PC-3 (cell line): ENCODE data around the gene TAF3. TPM values are rescaled to one million over a fixed set of nuclear protein-coding genes. Genes with fewer than 3 reads are reported as not detected.

Experiments
- ATAC-seq: fragments of 200-7000 bp; cut with Tn5 transposase; 2 replicates; pipeline ENCODE4 v1.9.1; 2020; ENCODE audit warnings: mild to moderate bottlenecking, moderate library complexity
- BruUV-seq: library from RNA; stranded (reverse); fragments of 400-500 nt; replicated peaks from 2 replicates; lab custom pipeline; 2021; lab: Mats Ljungman, UMichigan
- CTCF ChIA-PET: fragments of 300-600 bp; sonication (Branson Sonifier 250); formaldehyde crosslinking; loops from one replicate; lab custom pipeline; 2022; ENCODE audit warnings: antibody characterized with exemption; lab: Charles Lee
- POLR2A ChIA-PET: fragments of 300-600 bp; sonication (Branson Sonifier 250); formaldehyde crosslinking; loops from one replicate; lab custom pipeline; 2022; ENCODE audit warnings: antibody characterized with exemption; ENCODE audit not compliant: unreplicated experiment; lab: Charles Lee
- DNase-seq: peaks from one replicate; pipeline ENCODE4 v3.0.0-alpha.2; 2015
- H2AFZ ChIP-seq: fragments of 300-600 bp; sonication (generic); 2 replicates; pipeline ENCODE4 v1.6.0; 2016; ENCODE audit warnings: antibody characterized with exemption, low read length
- H3F3A ChIP-seq: fragments of 300-600 bp; sonication (generic); one replicate; pipeline ENCODE4 v1.6.0; 2017; ENCODE audit warnings: antibody characterized with exemption, low read length, control low read depth, mild to moderate bottlenecking; ENCODE audit not compliant: unreplicated experiment
- H3K27ac ChIP-seq: fragments of 300-600 bp; sonication (generic); 2 replicates; pipeline ENCODE4 v1.5.1; 2016; ENCODE audit warnings: mild to moderate bottlenecking, low read length
- H3K27me3 ChIP-seq: fragments of 300-600 bp; sonication (generic); 2 replicates; pipeline ENCODE4 v1.6.1; 2016; ENCODE audit warnings: low read length, mixed read lengths
- H3K36me3 ChIP-seq: fragments of 300-600 bp; sonication (generic); 2 replicates; pipeline ENCODE4 v1.6.1; 2016; ENCODE audit warnings: low read depth, mixed run types, low read length, mixed read lengths
- H3K4me1 ChIP-seq: fragments of 300-600 bp; sonication (generic); 2 replicates; pipeline ENCODE4 v1.5.1; 2016; ENCODE audit warnings: low read length; ENCODE audit not compliant: insufficient read depth
- H3K4me2 ChIP-seq: fragments of 300-600 bp; sonication (generic); 2 replicates; pipeline ENCODE4 v1.6.0; 2016; ENCODE audit warnings: low read length
- H3K4me3 ChIP-seq: fragments of 300-600 bp; sonication (generic); 2 replicates; pipeline ENCODE4 v1.5.1; 2016; ENCODE audit warnings: mild to moderate bottlenecking, low read length, mixed read lengths
- H3K79me2 ChIP-seq: fragments of 300-600 bp; sonication (generic); 2 replicates; pipeline ENCODE4 v1.6.1; 2017; ENCODE audit warnings: low read length, mixed read lengths
- H3K9ac ChIP-seq: fragments of 300-600 bp; sonication (generic); 2 replicates; pipeline ENCODE4 v1.6.0; 2016; ENCODE audit warnings: mild to moderate bottlenecking, low read length
- H3K9me2 ChIP-seq: fragments of 300-600 bp; sonication (generic); replicated peaks from 2 replicates; pipeline ENCODE4 v1.6.1; 2016; ENCODE audit warnings: mixed run types, low read length, mixed read lengths
- H3K9me3 ChIP-seq: fragments of 300-600 bp; sonication (generic); 2 replicates; pipeline ENCODE4 v1.6.1; 2016; ENCODE audit warnings: low read length, mixed read lengths
- H4K20me1 ChIP-seq: fragments of 300-600 bp; sonication (generic); 2 replicates; pipeline ENCODE4 v1.6.1; 2016; ENCODE audit warnings: low read length, mixed read lengths
- EZH2 ChIP-seq: fragments of 300-600 bp; sonication (generic); IDR thresholded peaks from one replicate; pipeline ENCODE4 v1.6.1; 2017; ENCODE audit warnings: antibody characterized with exemption, mild to moderate bottlenecking, low read length; ENCODE audit not compliant: unreplicated experiment
- EZH2phosphoT487 ChIP-seq: fragments of 300-600 bp; sonication (generic); IDR thresholded peaks from 2 replicates; pipeline ENCODE4 v1.6.1; 2018; ENCODE audit warnings: mild to moderate bottlenecking, antibody characterized with exemption, low read length, borderline replicate concordance
- intact Hi-C: fragments of 100-400 bp; cut with micrococcal nuclease; formaldehyde crosslinking; loops from 2 replicates; pipeline ENCODE4 v1.9.0; 2023
- total RNA-seq: library from RNA; depleted of rRNA; stranded (reverse); fragments of >200 nt; gene quantifications from 2 replicates; pipeline ENCODE4 v1.2.3, GENCODE V29; 2014
- TF ChIP-seq, protein P1 (sequence below): fragments of 300-600 bp; sonication (generic); conservative IDR thresholded peaks from 2 replicates; pipeline ENCODE4 v1.5.1; 2017; ENCODE audit warnings: antibody characterized with exemption, low read depth, mild to moderate bottlenecking, low read length

Gene TAF3
- total RNA-seq, 1 experiment from 2014 or later = 2.0 TPM

DNA sequence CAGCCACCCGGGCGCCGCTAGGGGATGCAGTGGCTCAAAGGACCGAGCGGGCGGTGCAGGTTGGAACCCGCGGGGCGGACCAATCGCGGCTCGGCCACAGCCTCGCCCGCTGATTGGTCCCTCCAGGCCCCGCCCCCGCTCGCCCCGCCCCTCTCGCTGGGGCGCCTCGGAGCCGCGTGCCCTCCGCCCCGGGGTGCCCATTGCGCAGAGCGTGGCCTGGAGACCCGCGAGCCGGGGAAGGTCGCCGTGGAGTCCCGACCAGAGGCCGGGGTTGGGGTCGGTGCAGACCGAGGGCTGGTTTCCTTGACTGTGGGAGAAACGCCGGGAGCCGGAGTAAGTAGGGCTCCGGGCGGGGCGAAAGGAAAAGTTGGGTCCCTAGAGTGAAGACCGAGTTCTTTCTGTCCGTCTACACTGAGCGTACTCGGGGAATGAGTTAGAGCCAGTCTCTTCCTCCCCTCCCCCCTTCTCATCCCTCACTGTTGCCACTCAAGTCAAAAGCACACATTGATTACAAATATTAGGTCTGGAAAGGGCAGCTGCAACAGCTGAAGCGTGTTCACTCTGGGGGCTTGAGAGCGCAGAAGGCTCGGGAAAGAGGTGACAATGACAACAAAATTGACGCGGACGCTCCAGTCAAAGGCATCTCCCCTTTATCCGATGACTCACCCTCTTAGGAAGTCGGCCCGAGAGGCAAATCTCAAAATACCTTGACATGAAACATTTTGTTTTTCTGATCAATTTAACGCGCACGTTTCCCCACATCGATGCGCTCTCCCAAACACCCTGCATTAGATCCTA lies 235.3 kb downstream of the TAF3 start:
- CTCF ChIA-PET = no interaction called here
- no peaks in the 10 kb centered on the region for H3K9me3 ChIP-seq
- ATAC-seq (peak; percentile 75), DNase-seq (peak; percentile 76)
- no peaks in the 10 kb centered on the region for H3K27me3 ChIP-seq
- peak overlapping the region; percentile 73 for H3K27ac ChIP-seq
- H3K79me2 ChIP-seq = peaks cover 31% of the 10 kb centered on the region
- intact Hi-C loops = loop anchor here (1.0 to 10.0 kb wide), 6 partner anchors 105 to 420 kb away; no protein-coding TSS in a partner anchor
- H3K9me2 ChIP-seq = no peaks in the 10 kb centered on the region
- H3K9ac ChIP-seq = peak overlapping the region; percentile 77
- POLR2A ChIA-PET = interaction anchor here (0.7 kb wide), 1 partner anchor 375 kb away, joined by 10 read pairs; no protein-coding TSS in a partner anchor
- H3K4me2 ChIP-seq = peak overlapping the region; percentile 93
- no peaks in the 10 kb centered on the region for H4K20me1 ChIP-seq
- H2AFZ ChIP-seq = peak overlapping the region; percentile 84
- no peaks in the 10 kb centered on the region for H3F3A ChIP-seq
- no peak for TF ChIP-seq EZH2phosphoT487
- TF ChIP-seq EZH2 = no peak
- TF ChIP-seq, protein P1, sequence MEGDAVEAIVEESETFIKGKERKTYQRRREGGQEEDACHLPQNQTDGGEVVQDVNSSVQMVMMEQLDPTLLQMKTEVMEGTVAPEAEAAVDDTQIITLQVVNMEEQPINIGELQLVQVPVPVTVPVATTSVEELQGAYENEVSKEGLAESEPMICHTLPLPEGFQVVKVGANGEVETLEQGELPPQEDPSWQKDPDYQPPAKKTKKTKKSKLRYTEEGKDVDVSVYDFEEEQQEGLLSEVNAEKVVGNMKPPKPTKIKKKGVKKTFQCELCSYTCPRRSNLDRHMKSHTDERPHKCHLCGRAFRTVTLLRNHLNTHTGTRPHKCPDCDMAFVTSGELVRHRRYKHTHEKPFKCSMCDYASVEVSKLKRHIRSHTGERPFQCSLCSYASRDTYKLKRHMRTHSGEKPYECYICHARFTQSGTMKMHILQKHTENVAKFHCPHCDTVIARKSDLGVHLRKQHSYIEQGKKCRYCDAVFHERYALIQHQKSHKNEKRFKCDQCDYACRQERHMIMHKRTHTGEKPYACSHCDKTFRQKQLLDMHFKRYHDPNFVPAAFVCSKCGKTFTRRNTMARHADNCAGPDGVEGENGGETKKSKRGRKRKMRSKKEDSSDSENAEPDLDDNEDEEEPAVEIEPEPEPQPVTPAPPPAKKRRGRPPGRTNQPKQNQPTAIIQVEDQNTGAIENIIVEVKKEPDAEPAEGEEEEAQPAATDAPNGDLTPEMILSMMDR = no peak; the same call in 1 of the 2 replicates
- no peaks in the 10 kb centered on the region for H3K36me3 ChIP-seq
- BruUV-seq = TSS peak; percentile 87
- peaks cover 4% of the 10 kb centered on the region; the same call in 1 of the 2 replicates for H3K4me1 ChIP-seq
- H3K4me3 ChIP-seq = peak overlapping the region; percentile 74

DNA sequence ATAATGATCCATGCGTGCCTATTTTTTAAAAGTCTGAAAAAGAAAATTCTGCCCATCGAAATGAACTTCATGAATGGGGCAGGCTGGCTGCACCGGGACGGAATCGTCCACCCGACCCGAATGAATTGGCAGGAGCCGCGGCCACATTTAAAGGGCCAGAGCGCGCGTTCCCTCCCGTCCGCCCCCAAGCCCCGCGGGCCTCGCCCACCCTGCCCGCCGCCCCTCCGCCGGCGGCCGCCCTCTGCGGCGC lies 235.9 kb downstream of the TAF3 start:
- no peaks in the 10 kb centered on the region for H3K9me2 ChIP-seq
- TF ChIP-seq EZH2phosphoT487 (no peak), EZH2 (no peak)
- TF ChIP-seq, protein P1 = no peak
- H3K79me2 ChIP-seq = peaks cover 31% of the 10 kb centered on the region
- POLR2A ChIA-PET = interaction anchor here (0.7 kb wide), 1 partner anchor 374 kb away, joined by 10 read pairs; no protein-coding TSS in a partner anchor
- CTCF ChIA-PET = no interaction called here
- no peaks in the 10 kb centered on the region for H3K9me3 ChIP-seq
- H3K4me1 ChIP-seq = peaks cover 4% of the 10 kb centered on the region; the same call in 1 of the 2 replicates
- peak; percentile 12 for ATAC-seq
- H3K36me3 ChIP-seq = no peaks in the 10 kb centered on the region
- peak overlapping the region; percentile 77 for H3K9ac ChIP-seq
- peak overlapping the region; percentile 73 for H3K27ac ChIP-seq
- no peaks in the 10 kb centered on the region for H4K20me1 ChIP-seq
- intact Hi-C loops = loop anchor here (2.0 to 10.0 kb wide), 5 partner anchors 105 to 311 kb away; no protein-coding TSS in a partner anchor
- H3K4me3 ChIP-seq = peak overlapping the region; percentile 74
- H3F3A ChIP-seq = no peaks in the 10 kb centered on the region
- no peaks in the 10 kb centered on the region for H3K27me3 ChIP-seq
- DNase-seq = peak; percentile 39
- H3K4me2 ChIP-seq = peak overlapping the region; percentile 93
- H2AFZ ChIP-seq = peak overlapping the region; percentile 67
- BruUV-seq = no TSS peak
